ENCODE results near the gene CNIH3.

CNIH3 gene

GRCh38 chr1:224782281-224783000 is 166.3 kb downstream of the CNIH3 start:
- no peak for DNase-seq

GRCh38 chr1:224783006-224783651 is 167.0 kb downstream of the CNIH3 start:
- no peak for DNase-seq

GRCh38 chr1:224784265-224785039 is 168.3 kb downstream of the CNIH3 start:
- DNase-seq, result peak; percentile 44

GRCh38 chr1:224785040-224785328 is 168.9 kb downstream of the CNIH3 start:
- no peak for DNase-seq

GRCh38 chr1:224785622-224786021 is 169.5 kb downstream of the CNIH3 start:
- no peak for DNase-seq

GRCh38 chr1:224786533-224787250 is 170.6 kb downstream of the CNIH3 start:
- no peak for DNase-seq

GRCh38 chr1:224789311-224789710 is 173.2 kb downstream of the CNIH3 start:
- DNase-seq, result no peak

All from HCEC 1CT (cell line).